NCI-H1105 treated with DMSO at 0.1 percent for 48 hours (cell line): ENCODE results near the gene DNAH10.
A peak's percentile ranks its signal among the peaks of the same experiment; 100 is the strongest.
"Not testable (repeated sequence)": the region's sequence is repeated elsewhere in the genome, so short reads cannot be mapped to it uniquely, and the experiment has no call there.

Experiments
- DNase-seq: peaks from one replicate; lab custom pipeline; 2025; lab: John Stamatoyannopoulos, UW

DNAH10 gene

DNA sequence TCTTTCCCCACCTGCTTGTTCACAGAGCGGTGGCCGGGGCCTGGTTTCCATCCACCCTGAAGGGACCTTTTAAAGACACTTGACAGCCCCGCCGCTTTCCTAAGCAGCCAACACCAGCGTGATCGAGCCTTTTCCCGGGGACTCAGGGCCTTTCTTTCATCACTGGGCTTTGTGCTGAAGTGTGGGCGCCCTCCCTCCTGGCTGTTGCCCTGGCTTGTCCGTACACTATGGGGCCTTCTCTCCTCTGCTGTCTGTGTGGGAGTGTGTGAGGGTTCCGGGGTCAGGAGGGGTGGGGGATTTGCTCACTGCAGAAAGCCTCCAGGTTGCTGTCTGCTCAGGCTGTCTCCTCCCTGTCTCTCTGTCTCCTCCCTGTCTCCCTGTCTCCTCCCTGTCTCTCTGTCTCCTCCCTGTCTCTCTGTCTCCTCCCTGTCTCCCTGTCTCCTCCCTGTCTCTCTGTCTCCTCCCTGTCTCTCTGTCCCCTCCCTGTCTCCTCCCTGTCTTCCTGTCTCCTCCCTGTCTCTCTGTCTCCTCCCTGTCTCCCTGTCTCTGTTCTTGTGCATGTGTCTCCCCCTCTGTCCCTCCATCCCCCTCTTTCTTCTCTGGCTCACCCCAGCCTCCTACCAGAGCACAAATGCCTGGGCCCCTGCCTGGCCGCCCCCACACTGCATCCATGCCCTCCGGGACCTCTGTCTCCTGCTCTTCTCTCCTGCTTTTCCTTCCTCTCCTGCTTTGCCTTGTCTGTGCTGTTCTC is 145.8 kb downstream of the DNAH10 start:
- DNase-seq = no peak

DNA sequence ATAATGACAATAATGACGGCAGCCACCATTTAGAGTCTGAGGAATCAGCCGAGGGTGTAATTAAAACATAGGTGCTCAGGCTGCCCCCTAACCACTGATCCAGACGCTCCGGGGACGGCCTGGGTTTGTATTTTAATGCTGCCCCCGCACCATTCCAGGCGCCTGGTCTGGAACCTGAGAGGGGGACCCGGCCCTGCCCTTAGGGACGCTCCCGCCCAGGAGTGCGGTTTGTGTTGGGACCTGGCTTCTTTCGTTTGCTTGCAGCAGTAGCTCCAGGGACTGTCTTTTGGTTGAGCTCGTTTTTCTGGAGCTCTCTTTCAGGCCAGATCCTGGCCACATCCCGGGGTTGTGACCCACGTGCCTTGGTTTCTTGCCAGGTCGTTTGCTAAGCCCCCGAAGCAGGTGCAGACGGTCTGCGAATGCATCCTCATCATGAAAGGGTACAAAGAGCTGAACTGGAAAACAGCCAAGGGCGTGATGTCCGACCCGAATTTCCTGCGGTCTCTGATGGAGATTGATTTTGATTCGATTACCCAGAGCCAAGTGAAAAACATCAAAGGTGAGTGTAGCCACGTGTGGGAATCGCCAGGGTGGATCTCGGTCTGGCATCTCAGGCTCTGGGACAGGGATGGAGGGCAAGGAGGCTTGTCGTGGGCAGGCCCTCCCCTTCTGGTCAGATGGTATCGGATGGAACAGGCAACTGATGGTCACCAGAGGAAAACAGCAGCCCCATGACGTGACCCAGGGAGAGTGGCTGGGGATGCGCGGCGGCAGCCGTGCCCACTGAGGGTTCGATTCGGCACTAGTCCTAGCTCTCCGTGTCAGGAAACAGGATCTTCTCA is 147.0 kb downstream of the DNAH10 start:
- DNase-seq = peak; percentile 83

DNA sequence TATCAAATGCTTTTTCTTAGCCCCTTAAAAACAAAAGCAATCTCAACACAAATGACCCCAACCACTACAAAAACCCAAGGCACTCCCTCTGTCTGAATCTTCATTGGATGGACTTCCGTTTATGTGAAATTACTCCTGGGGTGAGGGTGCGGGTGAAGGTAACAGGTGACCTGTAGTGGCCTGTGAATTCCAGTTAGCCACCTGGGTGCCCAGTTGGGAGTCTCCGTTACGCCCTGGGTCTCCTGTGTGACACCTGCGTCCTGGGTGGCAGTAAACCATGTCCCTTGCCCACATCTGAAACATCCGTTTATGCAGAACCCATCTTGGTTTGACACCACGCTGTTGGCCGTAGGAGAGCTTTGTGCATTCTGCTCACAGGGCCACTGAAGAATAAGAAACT is 148.0 kb downstream of the DNAH10 start:
- DNase-seq = no peak

DNA sequence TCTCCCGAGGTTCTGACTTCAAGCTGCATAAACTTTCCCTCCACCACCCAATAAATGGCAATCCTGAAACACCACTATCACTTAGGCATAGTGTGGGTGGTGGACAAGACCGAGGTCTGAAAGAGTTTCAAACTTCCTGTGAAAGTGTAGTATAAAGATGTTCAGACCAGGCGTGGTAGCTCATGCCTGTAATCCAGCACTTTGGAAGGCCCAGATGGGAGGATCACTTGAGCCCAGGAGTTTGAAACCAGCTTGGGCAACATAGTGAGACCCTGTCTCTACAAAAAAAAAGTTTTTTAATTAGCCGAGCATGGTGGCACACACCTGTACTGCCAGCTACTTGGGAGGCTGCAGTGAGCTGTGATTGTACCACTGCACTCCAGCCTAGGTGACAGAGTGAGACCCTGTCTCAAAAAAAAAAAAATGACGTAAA is 148.7 kb downstream of the DNAH10 start:
- no peak for DNase-seq

DNA sequence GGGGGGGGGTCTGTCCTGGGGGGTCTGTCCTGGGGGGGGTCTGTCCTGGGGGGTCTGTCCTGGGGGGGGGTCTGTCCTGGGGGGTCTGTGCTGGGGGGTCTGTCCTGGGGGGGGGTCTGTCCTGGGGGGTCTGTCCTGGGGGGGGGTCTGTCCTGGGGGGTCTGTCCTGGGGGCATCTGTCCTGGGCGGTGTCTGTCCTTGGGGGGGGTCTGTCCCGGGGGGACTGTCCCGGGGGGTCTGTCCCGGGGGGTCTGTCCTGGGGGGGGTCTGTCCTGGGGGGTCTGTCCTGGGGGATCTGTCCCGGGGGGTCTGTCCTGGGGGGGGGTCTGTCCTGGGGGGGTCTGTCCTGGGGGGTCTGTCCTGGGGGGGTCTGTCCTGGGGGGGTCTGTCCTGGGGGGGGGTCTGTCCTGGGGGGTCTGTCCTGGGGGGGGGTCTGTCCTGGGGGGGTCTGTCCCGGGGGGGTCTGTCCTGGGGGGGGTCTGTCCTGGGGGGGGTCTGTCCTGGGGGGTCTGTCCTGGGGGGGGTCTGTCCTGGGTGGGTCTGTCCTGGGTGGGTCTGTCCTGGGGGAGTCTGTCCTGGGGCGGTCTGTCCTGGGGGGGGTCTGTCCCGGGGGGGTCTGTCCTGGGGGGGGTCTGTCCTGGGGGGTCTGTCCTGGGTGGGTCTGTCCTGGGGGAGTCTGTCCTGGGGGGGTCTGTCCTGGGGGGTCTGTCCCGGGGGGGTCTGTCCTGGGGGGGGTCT is 149.7 kb downstream of the DNAH10 start:
- DNase-seq = not testable (repeated sequence)

DNA sequence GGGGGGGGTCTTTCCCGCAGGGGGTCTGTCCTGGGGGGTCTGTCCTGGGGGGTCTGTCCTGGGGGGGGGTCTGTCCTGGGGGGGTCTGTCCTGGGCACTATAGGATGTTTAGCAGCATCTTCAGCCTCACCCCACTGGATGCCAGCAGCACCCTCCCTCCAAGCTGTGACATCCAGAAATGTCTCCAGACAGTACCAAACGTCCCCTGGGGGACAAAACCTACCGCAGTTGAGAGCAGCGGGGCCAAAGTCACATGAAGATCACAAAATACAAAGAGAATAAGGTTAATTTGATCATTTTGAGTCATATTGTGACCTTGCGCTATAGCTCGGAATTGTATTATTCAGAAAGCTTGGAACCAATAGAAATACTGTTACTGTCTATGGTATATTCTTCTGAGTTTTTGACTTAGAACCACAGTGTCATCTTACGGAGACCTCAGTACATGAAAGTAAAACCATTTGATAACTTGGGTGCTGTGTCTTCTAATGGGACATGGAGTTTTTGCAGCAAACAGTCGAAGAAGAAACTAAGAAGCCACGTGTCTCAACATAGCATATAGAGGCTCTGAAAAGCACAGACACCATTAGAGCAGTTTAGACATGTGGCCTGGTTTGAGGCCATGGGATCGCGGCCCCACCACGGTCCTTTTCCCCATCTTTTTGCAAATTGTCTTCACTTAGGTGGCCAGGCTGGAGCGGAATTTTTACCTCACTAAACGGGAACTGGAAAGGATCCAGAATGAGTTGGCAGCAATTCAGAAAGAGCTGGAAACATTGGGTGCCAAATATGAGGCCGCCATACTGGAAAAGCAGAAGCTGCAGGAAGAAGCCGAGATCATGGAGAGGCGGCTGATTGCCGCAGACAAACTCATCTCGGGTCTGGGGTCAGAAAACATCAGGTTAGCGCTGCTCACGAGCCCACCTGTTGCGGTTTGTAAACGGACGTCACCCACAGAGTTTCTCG is 150.6 kb downstream of the DNAH10 start:
- DNase-seq = peak; percentile 75

DNA sequence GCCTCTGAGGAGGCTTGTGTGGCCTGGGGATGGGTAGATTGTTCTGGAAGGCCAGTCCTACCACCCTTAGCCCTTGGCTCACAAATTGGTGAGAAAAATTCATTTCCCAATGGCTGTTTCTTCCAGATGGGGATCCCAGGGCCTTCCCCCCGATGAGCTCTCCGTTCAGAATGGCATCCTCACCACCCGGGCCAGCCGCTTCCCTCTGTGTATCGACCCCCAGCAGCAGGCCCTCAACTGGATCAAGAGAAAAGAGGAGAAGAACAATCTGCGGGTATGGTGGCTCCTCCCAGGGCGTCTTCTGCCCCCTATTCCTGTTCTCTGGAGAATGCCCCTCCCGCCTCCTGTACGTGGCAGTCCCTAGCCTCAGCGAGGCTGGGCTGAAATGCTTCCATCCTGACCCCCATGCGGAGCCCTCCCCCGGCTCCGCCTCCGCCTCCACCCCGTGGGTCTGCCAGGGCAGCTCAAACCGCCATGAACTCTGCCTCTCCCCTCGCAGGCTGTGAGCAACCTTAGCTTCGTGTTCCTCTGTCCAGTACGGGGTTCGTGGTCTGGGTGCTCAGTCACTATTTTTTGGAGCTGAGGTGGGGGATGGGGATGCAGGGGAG is 152.7 kb downstream of the DNAH10 start:
- no peak for DNase-seq

DNA sequence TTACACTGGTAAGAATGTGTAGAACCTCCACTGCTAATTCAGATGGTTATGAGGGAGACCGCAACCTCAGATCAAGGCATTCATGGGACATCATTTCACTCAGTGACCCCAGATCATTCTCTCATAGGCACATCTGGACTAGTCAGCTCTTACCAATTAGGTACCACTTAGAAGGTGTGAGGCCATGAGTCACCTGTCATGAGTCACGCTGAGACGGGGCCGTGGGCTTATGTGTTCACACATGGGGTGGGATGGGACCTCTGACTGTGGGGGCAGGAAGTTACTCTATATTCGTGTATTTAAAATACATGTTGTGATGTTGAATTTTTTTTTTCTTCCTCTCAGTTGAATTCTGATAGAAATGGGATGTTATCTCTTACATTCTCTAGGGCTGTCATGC is 154.6 kb downstream of the DNAH10 start:
- no peak for DNase-seq

DNA sequence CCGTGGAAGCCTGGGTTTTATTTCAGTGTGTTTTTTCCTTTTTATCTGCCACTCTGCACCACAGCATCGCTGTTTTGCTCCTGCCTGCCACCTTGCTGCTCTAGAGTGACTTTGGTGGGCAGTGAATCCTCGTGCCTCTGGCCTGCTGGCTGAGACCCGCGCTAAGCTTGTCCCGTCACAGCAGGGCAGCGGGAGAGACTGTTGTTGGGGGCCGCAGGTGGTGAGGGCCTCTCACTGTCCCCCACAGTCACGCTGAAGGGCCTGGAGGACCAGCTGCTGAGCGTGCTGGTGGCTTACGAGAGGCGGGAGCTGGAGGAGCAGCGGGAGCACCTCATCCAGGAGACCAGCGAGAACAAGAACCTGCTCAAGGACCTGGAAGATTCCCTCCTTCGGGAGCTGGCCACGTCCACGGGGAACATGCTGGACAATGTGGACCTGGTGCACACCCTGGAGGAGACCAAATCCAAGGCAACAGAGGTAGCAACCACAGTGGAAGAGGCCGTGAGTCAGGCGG is 155.3 kb downstream of the DNAH10 start:
- DNase-seq = no peak

DNA sequence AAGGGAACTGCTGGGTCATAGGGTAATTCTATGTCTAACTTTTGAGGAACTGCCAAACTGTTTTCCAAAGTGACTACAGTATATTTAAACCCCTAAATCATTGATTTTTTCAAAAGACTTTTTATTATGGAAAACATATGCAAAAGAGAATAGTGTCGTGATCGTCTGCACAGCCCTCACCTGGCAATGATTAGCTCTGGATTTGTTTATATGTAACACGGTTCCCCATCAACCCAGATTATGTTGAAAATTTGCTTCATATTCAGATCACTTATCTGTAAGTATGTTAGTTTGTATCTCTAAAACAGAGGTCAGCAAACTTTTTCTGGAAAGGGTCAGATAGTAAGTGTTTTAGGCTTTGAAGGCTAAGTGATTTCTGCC is 157.9 kb downstream of the DNAH10 start:
- no peak for DNase-seq

DNA sequence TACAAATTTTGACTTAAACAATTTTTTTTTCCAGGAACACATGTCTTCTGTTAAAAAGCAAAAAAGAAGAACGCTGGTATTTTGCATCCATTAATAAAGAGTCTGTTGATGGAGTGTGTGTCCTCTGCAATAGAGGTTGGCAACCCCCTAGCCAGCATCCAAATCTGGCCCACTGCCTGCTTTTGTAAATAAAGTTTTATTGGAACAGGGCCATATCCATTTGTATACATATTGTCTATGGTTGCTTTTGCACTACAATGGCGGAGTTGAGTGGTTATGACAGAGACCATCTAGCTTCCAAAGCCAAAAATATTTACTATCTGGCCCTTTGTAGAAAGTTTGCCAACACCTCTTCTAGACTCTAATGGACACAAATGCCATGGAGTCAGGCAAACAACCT is 160.9 kb downstream of the DNAH10 start:
- no peak for DNase-seq

DNA sequence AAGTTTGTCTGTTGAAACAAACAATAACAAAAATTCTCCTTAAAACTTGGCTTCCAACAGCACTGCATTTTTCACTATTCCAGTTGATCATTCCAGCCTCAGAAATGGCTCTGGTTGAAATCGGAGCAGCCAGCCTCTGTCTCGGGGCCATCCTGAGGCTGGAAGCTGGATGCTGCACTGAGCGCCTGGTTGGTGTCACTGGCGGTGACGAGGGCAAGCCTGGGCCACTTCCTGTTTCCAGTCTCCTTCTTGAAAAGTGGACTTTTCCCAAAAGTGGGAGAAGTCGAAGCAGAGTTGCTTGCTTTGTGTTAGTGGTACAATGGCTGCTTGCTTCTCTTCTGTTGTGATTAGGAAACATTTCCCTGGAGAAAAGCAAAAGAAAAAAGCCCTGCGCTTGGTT is 161.8 kb downstream of the DNAH10 start:
- no peak for DNase-seq

DNA sequence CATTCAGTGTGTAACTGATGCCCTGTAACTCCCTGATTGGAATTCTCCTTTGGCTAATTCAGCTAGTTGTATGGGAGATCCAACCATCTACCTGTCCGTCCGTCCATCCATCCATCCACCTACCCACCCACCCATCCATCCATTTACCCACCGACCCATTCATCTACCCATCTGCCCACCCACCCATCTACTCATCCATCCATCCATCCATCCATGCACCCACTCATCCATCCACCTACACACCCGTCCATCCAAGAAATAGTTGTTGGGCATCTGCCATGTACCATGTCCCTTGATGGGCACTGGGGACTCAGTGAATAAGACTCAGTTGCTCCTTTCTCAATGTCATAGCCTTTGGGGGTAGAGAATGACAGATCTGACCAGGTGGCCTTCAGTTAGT is 162.4 kb downstream of the DNAH10 start:
- DNase-seq = no peak

DNA sequence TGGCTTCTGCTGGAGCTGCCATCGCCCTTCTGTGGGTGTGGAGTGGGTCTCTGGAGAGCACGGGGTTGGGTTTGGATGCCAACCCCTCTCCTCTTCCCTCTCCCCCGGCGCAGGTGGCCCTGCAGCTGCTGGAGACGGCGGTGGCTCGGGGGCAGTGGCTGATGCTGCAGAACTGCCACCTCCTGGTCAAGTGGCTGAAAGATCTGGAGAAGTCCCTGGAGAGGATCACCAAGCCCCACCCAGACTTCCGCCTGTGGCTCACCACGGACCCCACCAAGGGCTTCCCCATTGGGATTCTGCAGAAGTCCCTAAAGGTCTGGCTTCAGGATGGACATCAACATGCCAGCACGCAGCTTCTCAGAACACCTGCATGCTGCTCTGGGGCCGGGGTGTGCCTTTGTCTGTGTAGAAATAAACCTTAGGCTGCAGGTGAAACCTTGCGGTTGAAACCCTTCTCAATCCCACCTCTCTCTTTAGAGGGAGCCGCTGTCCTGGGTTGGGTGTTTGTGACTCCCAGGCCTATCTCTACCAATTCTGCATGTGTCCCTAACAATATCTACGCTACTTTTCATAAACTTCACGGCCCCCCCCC is 166.3 kb downstream of the DNAH10 start:
- peak; percentile 37 for DNase-seq

DNA sequence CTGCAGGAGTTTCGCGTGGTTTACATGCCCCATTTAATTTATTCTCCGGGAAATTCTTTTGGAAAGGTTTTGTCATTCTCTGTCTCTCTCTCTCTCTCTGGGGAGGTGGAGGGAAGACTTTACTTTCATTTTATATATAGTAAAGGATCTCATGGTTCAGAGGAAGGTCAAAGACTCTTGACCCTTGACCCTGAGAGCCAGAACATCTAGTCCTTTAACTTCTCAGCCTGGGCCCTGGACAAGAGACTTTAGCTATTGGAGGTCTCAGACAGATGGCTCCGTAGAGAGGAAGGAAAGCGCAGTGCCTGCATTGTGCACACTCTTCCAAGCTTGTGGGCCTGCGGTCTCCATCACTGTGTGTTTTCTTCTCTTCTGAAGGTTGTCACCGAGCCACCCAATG is 166.8 kb downstream of the DNAH10 start:
- no peak for DNase-seq

DNA sequence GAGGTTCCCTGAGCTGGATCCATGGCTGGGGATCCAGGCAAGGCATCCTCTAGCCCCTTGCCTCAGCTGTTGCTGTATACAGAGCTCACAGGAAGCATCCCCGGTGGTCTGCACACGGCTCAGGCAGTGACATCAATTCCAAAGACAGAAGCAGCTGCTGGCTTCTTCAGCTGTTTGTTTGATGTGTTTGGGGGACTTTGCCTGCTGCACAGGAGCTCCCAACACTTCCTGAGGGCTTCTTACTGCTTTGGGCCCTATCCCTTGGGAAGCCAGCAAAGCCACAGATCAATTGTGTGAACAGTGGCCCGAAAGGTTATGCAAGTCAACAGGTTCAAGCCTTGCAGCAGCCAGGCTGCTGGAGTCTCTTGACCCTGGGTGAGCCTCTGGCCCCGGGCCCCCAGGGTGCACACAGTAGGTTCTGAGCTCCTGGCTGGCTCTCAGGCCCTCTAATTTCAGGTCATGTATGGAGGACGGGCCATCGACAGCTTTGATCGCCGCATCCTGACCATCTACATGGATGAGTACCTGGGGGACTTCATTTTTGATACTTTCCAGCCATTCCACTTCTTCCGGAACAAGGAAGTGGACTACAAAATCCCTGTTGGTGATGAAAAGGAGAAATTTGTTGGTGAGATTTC is 168.0 kb downstream of the DNAH10 start:
- no peak for DNase-seq

DNA sequence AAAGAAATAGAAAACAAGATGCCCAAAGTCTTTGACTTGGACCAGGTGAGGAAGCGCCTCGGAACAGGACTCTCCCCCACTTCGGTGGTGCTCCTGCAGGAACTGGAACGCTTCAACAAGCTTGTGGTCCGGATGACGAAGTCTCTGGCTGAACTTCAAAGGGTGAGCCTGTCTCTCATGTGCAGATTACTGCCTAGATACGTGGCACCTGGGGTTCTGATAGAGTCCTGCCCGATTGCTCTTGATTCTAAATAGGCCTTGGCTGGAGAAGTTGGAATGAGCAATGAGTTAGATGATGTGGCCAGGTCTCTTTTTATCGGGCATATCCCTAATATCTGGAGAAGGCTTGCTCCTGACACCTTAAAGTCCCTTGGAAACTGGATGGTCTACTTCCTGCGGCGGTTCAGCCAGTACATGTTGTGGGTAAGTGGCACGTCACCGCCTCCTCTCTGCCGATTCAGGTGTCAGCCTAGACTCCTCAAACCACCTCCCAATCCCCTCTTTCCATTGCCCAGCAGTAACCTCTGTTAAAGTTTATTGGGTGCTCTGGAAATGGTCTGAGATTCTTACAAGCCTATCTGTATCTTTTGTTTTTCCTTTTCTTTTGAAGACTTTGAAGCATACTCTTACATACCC is 169.7 kb downstream of the DNAH10 start:
- DNase-seq = no peak

DNA sequence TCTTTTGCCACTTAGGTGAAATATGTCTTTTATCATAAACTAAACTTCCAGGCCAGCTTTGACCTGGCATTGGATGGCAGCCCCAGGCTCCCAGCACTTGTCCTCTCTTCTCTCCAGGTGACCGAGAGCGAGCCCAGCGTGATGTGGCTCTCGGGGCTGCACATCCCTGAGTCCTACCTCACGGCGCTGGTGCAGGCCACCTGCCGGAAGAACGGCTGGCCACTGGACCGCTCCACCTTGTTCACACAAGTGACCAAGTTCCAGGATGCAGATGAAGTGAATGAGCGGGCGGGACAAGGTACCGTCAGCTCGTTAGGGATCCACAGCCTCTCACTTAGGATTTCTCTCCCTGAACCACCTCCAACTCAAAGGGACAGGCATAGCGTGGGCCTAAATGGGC is 171.1 kb downstream of the DNAH10 start:
- no peak for DNase-seq

DNA sequence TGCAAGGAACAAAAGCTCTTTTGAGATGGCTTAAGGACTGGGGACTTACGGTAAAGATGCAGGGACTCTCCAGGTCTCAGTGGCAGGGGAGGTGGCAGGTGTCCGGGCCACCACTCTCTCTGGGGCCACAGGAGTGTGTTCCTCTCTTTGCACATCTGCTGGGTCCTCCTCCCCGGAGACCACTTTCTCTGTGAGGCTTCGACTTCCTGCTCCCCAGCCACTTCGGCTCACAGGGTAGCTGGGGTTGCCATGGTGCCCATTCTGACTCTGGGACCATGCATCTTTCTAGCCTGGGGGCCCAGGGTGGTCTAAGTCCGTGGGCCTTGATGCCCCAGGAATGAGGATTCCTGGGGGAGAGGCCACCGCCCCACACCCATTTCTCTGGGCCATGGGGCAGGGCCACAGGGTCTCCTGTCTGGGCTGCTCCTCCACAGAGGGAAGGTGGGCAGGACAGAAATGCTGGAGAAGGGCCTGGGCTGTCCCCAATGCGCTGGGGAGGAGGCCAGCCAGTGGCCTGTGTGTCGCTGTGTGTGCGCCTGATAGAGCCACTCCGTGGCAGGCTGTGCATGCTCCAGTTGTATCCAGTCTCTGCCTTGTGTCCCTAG is 172.0 kb downstream of the DNAH10 start:
- DNase-seq = no peak
